K562 (cell line): Measurements from ENCODE around the gene MYL10. TPM values are rescaled to one million over a fixed set of nuclear protein-coding genes. Genes with fewer than 3 reads are reported as not detected.

Experiments used
- ATAC-seq: fragments of 200-7000 bp; cut with Tn5 transposase; 3 replicates; pipeline ENCODE4 v1.9.1; 2020; ENCODE audit warnings: moderate library complexity
- BruUV-seq: library from RNA; stranded (reverse); fragments of 400-500 nt; replicated peaks from 2 replicates; lab custom pipeline; 2021; lab: Mats Ljungman, UMichigan
- CTCF ChIA-PET: fragments of 300-600 bp; formaldehyde crosslinking; extraction: SDS; loops from one replicate; lab custom pipeline; 2021; ENCODE audit warnings: low intra/inter-chr PET ratio; lab: Yijun Ruan, JAX
- POLR2A ChIA-PET: fragments of 300-600, 350-650 bp; sonication (Branson Sonifier 250); formaldehyde crosslinking; extraction: SDS; loops from one replicate; lab custom pipeline; 2021; ENCODE audit warnings: antibody characterized with exemption, inconsistent platforms; lab: Yijun Ruan, JAX
- DNase-seq, 4 experiments: peaks; one replicate each; pipeline versions ENCODE4 v3.0.0 to v3.0.0-alpha.2; 2011 to 2018; ENCODE audit warnings: low spot score in 3 of 4, mixed read lengths in 3 of 4; ENCODE audit errors: extremely low read depth in 1 of 4
- FAIRE-seq: peaks from 2 replicates; lab custom pipeline; 2011; peaks lifted over from hg19 to GRCh38; lab: Jason Lieb, UNC
- H2AFZ ChIP-seq: 2 replicates; pipeline ENCODE4 v1.6.0; 2011; ENCODE audit warnings: low read depth, low read length, control low read depth, inconsistent platforms
- H3K27ac ChIP-seq: fragments of 200-600 bp; 3 replicates; pipeline ENCODE4 v1.8.0; 2011; ENCODE audit warnings: low read depth, mild to moderate bottlenecking, control low read depth, inconsistent platforms, low read length, moderate library complexity, mixed read lengths; ENCODE audit errors: extremely low read depth
- H3K27me3 ChIP-seq, 2 experiments: fragments of 300-600 bp in 1 of 2; 2 replicates in 1 of 2; 3 replicates in 1 of 2; pipeline versions ENCODE4 v1.6.0 to v1.8.0; 2011; ENCODE audit warnings: inconsistent platforms in 2 of 2, low read length in 2 of 2, mild to moderate bottlenecking in 1 of 2, mixed read lengths in 1 of 2, moderate library complexity in 1 of 2; ENCODE audit not compliant: control insufficient read depth in 2 of 2, insufficient read depth in 2 of 2
- H3K36me3 ChIP-seq: fragments of 300-600 bp; 3 replicates; pipeline ENCODE4 v1.8.0; 2011; ENCODE audit warnings: mild to moderate bottlenecking, low read length, inconsistent platforms; ENCODE audit not compliant: control insufficient read depth, insufficient read depth
- H3K4me1 ChIP-seq, 2 experiments: fragments of 200-600 bp in 1 of 2; replicated peaks in 1 of 2; 2 replicates in 1 of 2; 3 replicates in 1 of 2; pipeline versions ENCODE4 v1.5.1 to v1.8.0; 2011; ENCODE audit warnings: inconsistent platforms in 2 of 2, low read length in 2 of 2, mild to moderate bottlenecking in 1 of 2, mixed read lengths in 1 of 2, moderate library complexity in 1 of 2; ENCODE audit not compliant: control insufficient read depth in 2 of 2, insufficient read depth in 2 of 2
- H3K4me2 ChIP-seq: 2 replicates; pipeline ENCODE4 v1.6.1; 2011; ENCODE audit warnings: low read length, control low read depth, inconsistent platforms, mixed read lengths; ENCODE audit not compliant: insufficient read depth
- H3K4me3 ChIP-seq: fragments of 200-600 bp; sonication (generic), shearing (Covaris generic); 2 replicates; pipeline ENCODE4 v1.5.1; 2016; ENCODE audit warnings: control low read depth, inconsistent platforms
- H3K79me2 ChIP-seq: fragments of 200-600 bp; 3 replicates; pipeline ENCODE4 v1.8.0; 2011; ENCODE audit warnings: low read length, inconsistent platforms; ENCODE audit not compliant: control insufficient read depth, insufficient read depth
- H3K9ac ChIP-seq, 2 experiments: 2 replicates each; pipeline versions ENCODE4 v1.6.0 to v1.6.1; 2011; ENCODE audit warnings: low read depth in 2 of 2, low read length in 2 of 2, control low read depth in 1 of 2, inconsistent platforms in 1 of 2, mild to moderate bottlenecking in 1 of 2, mixed read lengths in 1 of 2; ENCODE audit not compliant: insufficient read depth in 1 of 2
- H3K9me1 ChIP-seq: one replicate; pipeline ENCODE4 v1.6.0; 2011; ENCODE audit warnings: inconsistent platforms, mild to moderate bottlenecking, low read length, moderate library complexity; ENCODE audit not compliant: control insufficient read depth, insufficient read depth
- H3K9me3 ChIP-seq: replicated peaks from 2 replicates; pipeline ENCODE4 v1.5.1; 2011; ENCODE audit warnings: low read depth, low read length, inconsistent platforms; ENCODE audit not compliant: control insufficient read depth, insufficient read depth
- H4K20me1 ChIP-seq: replicated peaks from 2 replicates; pipeline ENCODE4 v1.6.1; 2011; ENCODE audit warnings: low read length, inconsistent platforms, mixed read lengths; ENCODE audit not compliant: control insufficient read depth, insufficient read depth
- ARID2 ChIP-seq: fragments of 450-650 bp; IDR thresholded peaks from 2 replicates; pipeline ENCODE4 v1.6.1; 2017; ENCODE audit warnings: antibody characterized with exemption, mild to moderate bottlenecking
- FOXK2 ChIP-seq, 2 experiments: fragments of 450-650 bp; IDR thresholded peaks in 1 of 2; conservative IDR thresholded peaks in 1 of 2; 2 replicates each; pipeline ENCODE4 v1.6.1; 2016; ENCODE audit warnings: low read depth in 2 of 2, mild to moderate bottlenecking in 1 of 2
- KDM1A ChIP-seq, 2 experiments: fragments of 450-650 bp; IDR thresholded peaks; 2 replicates each; pipeline ENCODE4 v1.6.1; 2016; ENCODE audit warnings: mild to moderate bottlenecking in 2 of 2
- WGBS: fragments of 100-300 bp; shearing (Covaris generic); methylation state at CpG from one replicate; pipeline ENCODE4 v1.1.6; 2016; ENCODE audit warnings: low coverage, mixed read lengths; ENCODE audit not compliant: insufficient coverage; ENCODE audit errors: missing lambda C conversion rate; 5-methylcytosine and 5-hydroxymethylcytosine counted together
- in situ Hi-C: fragments of 300-500 bp; cut with MboI; formaldehyde crosslinking; loops from 4 replicates; pipeline ENCODE4 v1.15.0; 2018; ENCODE audit warnings: inconsistent platforms, mixed read lengths
- intact Hi-C: fragments of 100-400 bp; cut with micrococcal nuclease; formaldehyde crosslinking; loops from 2 replicates; pipeline ENCODE4 v1.14.2; 2022
- polyA plus RNA-seq, 8 experiments: library from polyadenylated mRNA; depleted of rRNA in 4 of 8; stranded (reverse) in 5 of 8; unstranded in 3 of 8; fragments of >200 nt; fragmentation: Nextera tagmentation in 2 of 8; fragmentation: Illumina TruSeq in 1 of 8; extraction: Ambion mirVana in 2 of 8; extraction: Trizol in 1 of 8; gene quantifications; 2 replicates each; pipeline versions ENCODE4 v1.2.1 to v1.2.3, GENCODE V29; 2011 to 2014; ENCODE audit warnings: inconsistent platforms in 1 of 8, missing spikeins in 1 of 8
- total RNA-seq, 7 experiments: library from RNA; depleted of rRNA in 6 of 7; stranded (reverse); fragments of >200 nt in 6 of 7; fragmentation: Illumina TruSeq in 2 of 7; extraction: Trizol in 2 of 7; gene quantifications; 2 replicates each; pipeline versions ENCODE4 v1.2.1 to v1.2.3, GENCODE V29; 2011 to 2021; ENCODE audit warnings: low replicate concordance in 1 of 7

The MYL10 gene
- total and polyA plus RNA-seq, 9 of the 15 experiments (the other 6 are each of a cell fraction or from before 2014, with no cell fraction given), result not detected

DNA sequence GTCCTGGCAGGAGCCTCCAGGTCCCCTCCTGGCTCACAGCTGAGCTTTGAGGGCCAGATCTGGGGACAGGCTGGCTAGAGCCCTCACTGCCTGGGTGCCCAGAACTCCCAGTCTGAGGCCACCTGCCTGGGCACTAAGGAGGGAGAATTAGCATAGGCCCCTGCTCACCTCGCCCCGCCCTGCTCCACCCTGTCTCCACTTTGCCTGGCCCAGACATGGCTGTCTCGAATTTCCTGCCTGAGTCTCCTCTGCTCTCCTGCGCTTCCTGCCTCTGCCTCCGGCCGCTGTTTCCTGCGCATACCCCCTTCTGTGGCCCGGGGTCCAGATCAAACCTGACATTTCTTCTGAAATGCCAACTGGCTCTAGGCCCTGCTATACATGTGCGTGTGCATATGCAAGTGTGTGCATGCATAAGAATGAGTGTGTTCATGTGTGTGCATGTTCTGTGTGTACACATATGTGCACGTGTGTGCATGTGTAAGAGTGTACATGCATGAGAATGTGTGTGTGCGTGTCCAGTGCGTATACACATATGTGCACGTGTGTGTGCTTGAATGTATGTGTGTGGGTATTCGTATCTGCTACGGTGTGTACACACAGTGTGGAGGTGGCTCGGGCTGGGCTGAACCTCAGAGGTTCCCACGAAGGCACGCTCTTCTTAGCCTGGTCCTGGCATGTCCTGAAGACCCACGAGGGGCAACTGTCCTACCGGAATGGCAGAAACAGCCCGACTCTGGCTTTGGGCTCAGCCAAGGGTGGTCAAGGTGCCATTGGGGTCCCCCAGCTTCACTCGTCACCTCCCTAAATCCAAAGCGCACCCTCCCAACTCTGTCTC, 64.9 kb downstream of the MYL10 start:
- Histone ChIP-seq H3K9ac (peak overlapping the region in 1 of 2 experiments; percentile 42; a peak in 1 of 4 replicates), H4K20me1 (no peaks in the 10 kb centered on the region; the same call in 1 of the 2 replicates), H3K4me1 (peaks cover 0 to 10% of the 10 kb centered on the region in 2 experiments; a peak in 2 of 5 replicates), H3K27ac (no peak overlapping the region), H3K4me3 (no peak overlapping the region), H3K4me2 (no peak overlapping the region), H3K9me3 (no peaks in the 10 kb centered on the region), H3K9me1 (no peaks in the 10 kb centered on the region), H3K79me2 (no peaks in the 10 kb centered on the region), H3K36me3 (no peaks in the 10 kb centered on the region), H3K27me3 (peaks cover 5 to 56% of the 10 kb centered on the region in 2 experiments; a peak in 4 of 5 replicates), H2AFZ (no peak overlapping the region)
- intact Hi-C loops, result no loop called here
- WGBS, result 32% methylated on average over 23 of the region's 23 CpGs
- in situ Hi-C loops, result no loop called here
- TF ChIP-seq KDM1A (IDR thresholded peaks at IDR 0.05), result peak in 1 of 2 experiments; percentile 96; a peak in 2 of 4 replicates
- TF ChIP-seq FOXK2 (conservative IDR thresholded peaks at IDR 0.05 in 1 of 2, IDR thresholded peaks at IDR 0.05 in 1 of 2; ENCODE audit: low read depth in 2 of 2), result no peak
- TF ChIP-seq ARID2, result peak; percentile 54; the same call in 1 of the 2 replicates
- ATAC-seq (peak; percentile 45; the same call in 2 of the 3 replicates), FAIRE-seq (no peak), DNase-seq (peak in 2 of 4 experiments; percentile 7 to 16)
- CTCF ChIA-PET, result no interaction called here
- BruUV-seq, result no TSS peak
- POLR2A ChIA-PET, result interaction anchor here (0.7 kb wide), 2 partner anchors 42 to 729 kb away, joined by 3 read pairs; no protein-coding TSS in a partner anchor

Other genes with a start within 250 kb of the MYL10 start
- gene CUX1, start 188.3 kb upstream of the MYL10 start, total RNA-seq (2014; rRNA removed), result 25.2 and 34.2 TPM in 2 replicates
- 33.0 and 41.3 TPM in 2 replicates for gene CUX1, start 188.3 kb upstream of the MYL10 start, total RNA-seq (2014; rRNA removed; fragmentation: Illumina TruSeq; extraction: Trizol)
- 25.2 and 26.2 TPM in 2 replicates for gene CUX1, start 188.3 kb upstream of the MYL10 start, total RNA-seq (2015; rRNA removed; fragmentation: Illumina TruSeq; extraction: Trizol)
- 52.9 and 55.3 TPM in 2 replicates for gene CUX1, start 188.3 kb upstream of the MYL10 start, total RNA-seq (2021)
- gene CUX1, start 188.3 kb upstream of the MYL10 start, polyA plus RNA-seq (2011; rRNA removed), result 9.6 and 13.0 TPM in 2 replicates
- gene CUX1, start 188.3 kb upstream of the MYL10 start, polyA plus RNA-seq (2014; fragmentation: Illumina TruSeq; extraction: Trizol), result 31.9 and 32.2 TPM in 2 replicates
- 1 to 10 TPM; 3.6 to 6.7 TPM for gene CUX1, start 188.3 kb upstream of the MYL10 start, polyA plus RNA-seq (2014; fragmentation: Nextera tagmentation; extraction: Ambion mirVana)
- gene CUX1, start 188.3 kb upstream of the MYL10 start, polyA plus RNA-seq (2014; rRNA removed), result 21.4 and 24.7 TPM in 2 replicates